Ishikawa (cell line): Measurements from ENCODE around the gene MYRIP.

Experiments used
- CEBPB ChIP-seq: IDR thresholded peaks from 2 replicates; pipeline ENCODE4 v1.6.1; 2012
- CREB1 ChIP-seq: IDR thresholded peaks from 2 replicates; pipeline ENCODE4 v1.6.1; 2012; ENCODE audit warnings: low read depth
- EGR1 ChIP-seq: IDR thresholded peaks from 2 replicates; pipeline ENCODE4 v1.6.1; 2012
- EP300 ChIP-seq: IDR thresholded peaks from 2 replicates; pipeline ENCODE4 v1.6.1; 2012; ENCODE audit warnings: borderline replicate concordance
- FOXM1 ChIP-seq: IDR thresholded peaks from 2 replicates; pipeline ENCODE4 v1.6.1; 2012; ENCODE audit warnings: low read depth, borderline replicate concordance
- MAX ChIP-seq: IDR thresholded peaks from 2 replicates; pipeline ENCODE4 v1.6.1; 2012
- NFIC ChIP-seq: IDR thresholded peaks from 2 replicates; pipeline ENCODE4 v1.6.1; 2012
- RAD21 ChIP-seq: IDR thresholded peaks from 2 replicates; pipeline ENCODE4 v1.6.1; 2012; ENCODE audit warnings: low read depth
- TAF1 ChIP-seq: IDR thresholded peaks from 2 replicates; pipeline ENCODE4 v1.6.1; 2012; ENCODE audit warnings: low read depth, mild to moderate bottlenecking
- TCF12 ChIP-seq: IDR thresholded peaks from 2 replicates; pipeline ENCODE4 v1.6.1; 2012; ENCODE audit warnings: low read depth
- TEAD4 ChIP-seq: IDR thresholded peaks from 2 replicates; pipeline ENCODE4 v1.6.1; 2012
- USF1 ChIP-seq: IDR thresholded peaks from 2 replicates; pipeline ENCODE4 v1.6.1; 2012
- YY1 ChIP-seq: IDR thresholded peaks from 2 replicates; pipeline ENCODE4 v1.6.1; 2012; ENCODE audit warnings: low read depth
- ZBTB7A ChIP-seq: IDR thresholded peaks from 2 replicates; pipeline ENCODE4 v1.6.1; 2012; ENCODE audit warnings: low read depth
- TF ChIP-seq, protein P1 (sequence below): IDR thresholded peaks from 2 replicates; pipeline ENCODE4 v1.6.1; 2012; ENCODE audit warnings: low read depth, mild to moderate bottlenecking

MYRIP gene

DNA sequence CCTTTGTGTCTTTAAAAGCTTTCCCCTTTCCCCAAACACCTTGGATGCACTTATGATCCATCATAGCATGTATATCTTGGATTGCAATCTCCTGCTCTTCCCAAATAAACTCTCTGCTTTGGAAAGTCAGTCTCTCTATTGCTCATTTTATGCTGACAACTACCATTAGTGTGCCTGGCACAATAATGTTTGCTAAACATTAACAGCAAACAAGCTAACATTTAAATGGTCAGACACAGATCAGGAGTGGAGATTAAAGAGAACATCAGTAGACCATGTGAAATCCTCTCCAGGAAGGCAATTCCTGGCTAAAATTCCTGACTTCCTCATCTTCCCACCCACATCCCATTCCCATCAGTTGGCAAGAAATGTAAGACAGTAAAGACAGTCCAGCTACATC, 455.8 kb downstream of the MYRIP start:
- TF ChIP-seq NFIC (no peak), RAD21 (no peak), TAF1 (no peak), EP300 (no peak), EGR1 (no peak), CEBPB (no peak), TCF12 (no peak), FOXM1 (no peak), ZBTB7A (no peak), TEAD4 (no peak), MAX (no peak)
- TF ChIP-seq, protein P1, sequence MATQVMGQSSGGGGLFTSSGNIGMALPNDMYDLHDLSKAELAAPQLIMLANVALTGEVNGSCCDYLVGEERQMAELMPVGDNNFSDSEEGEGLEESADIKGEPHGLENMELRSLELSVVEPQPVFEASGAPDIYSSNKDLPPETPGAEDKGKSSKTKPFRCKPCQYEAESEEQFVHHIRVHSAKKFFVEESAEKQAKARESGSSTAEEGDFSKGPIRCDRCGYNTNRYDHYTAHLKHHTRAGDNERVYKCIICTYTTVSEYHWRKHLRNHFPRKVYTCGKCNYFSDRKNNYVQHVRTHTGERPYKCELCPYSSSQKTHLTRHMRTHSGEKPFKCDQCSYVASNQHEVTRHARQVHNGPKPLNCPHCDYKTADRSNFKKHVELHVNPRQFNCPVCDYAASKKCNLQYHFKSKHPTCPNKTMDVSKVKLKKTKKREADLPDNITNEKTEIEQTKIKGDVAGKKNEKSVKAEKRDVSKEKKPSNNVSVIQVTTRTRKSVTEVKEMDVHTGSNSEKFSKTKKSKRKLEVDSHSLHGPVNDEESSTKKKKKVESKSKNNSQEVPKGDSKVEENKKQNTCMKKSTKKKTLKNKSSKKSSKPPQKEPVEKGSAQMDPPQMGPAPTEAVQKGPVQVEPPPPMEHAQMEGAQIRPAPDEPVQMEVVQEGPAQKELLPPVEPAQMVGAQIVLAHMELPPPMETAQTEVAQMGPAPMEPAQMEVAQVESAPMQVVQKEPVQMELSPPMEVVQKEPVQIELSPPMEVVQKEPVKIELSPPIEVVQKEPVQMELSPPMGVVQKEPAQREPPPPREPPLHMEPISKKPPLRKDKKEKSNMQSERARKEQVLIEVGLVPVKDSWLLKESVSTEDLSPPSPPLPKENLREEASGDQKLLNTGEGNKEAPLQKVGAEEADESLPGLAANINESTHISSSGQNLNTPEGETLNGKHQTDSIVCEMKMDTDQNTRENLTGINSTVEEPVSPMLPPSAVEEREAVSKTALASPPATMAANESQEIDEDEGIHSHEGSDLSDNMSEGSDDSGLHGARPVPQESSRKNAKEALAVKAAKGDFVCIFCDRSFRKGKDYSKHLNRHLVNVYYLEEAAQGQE = no peak

- TF ChIP-seq FOXM1 (no peak), YY1 (no peak), MAX (no peak), RAD21 (no peak), NFIC (no peak), TEAD4 (no peak), ZBTB7A (no peak), CEBPB (no peak), EP300 (no peak), TAF1 (no peak), CREB1 (no peak), EGR1 (no peak)
- TF ChIP-seq, protein P1 = no peak
Observed at GRCh38 chr3:40267937-40268724, 458.7 kb downstream of the MYRIP start.

DNA sequence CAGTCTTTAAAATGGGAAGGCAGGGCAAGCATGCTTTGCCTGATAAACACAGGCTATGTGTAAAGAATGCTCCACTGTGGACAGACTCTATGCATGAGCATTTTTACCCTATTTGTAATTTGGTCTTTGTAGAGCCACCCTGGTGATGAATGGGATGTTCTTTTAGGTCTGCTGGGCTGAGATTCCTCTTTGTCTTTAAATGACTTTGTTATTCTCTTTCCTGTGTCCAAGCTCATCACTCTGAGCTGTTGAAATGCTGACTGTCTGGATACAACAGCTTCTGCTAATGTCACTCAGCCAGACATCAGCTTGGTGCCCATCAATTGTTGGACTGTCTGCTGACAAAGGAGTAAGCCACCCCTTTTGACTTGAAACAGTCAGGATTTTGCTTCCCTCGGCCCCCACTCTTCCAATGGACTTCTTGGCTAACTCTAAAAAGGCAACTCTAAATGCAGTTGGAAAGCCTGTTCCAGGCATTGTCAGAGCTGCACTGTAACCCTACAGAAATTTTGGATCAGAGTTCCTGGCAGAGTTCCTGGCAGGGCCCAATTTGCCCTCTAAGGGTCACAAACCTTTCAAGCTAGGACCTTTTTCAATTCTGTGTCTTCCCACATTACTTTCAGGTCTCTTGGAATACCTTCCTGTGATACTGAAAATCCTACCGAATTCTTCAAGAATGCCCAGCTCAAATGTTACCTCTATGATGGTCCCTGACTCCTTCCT, 459.6 kb downstream of the MYRIP start:
- TF ChIP-seq TAF1 = no peak
- TF ChIP-seq FOXM1 = no peak
- TF ChIP-seq RAD21 = no peak
- TF ChIP-seq, protein P1 = no peak
- TF ChIP-seq YY1 = no peak
- TF ChIP-seq EP300 = no peak
- TF ChIP-seq TCF12 = no peak
- no peak for TF ChIP-seq EGR1
- TF ChIP-seq USF1 = no peak

GRCh38 chr3:40278791-40279190, 469.4 kb downstream of the MYRIP start:
- no peak for TF ChIP-seq EGR1
- no peak for TF ChIP-seq USF1
- TF ChIP-seq YY1 = no peak
- no peak for TF ChIP-seq MAX
- no peak for TF ChIP-seq TCF12
- no peak for TF ChIP-seq CREB1
- no peak for TF ChIP-seq FOXM1
- TF ChIP-seq TAF1 = no peak
- TF ChIP-seq RAD21 = no peak
- no peak for TF ChIP-seq NFIC
- TF ChIP-seq CEBPB = no peak
- TF ChIP-seq TEAD4 = no peak
- TF ChIP-seq, protein P1 = no peak
- no peak for TF ChIP-seq ZBTB7A
